ENCODE measurements around the gene AOAH. TPM values are rescaled to one million over a fixed set of nuclear protein-coding genes. Genes with fewer than 3 reads are reported as not detected.

Gene AOAH
- total RNA-seq, 1 experiment from 2014 or later = 0.39 TPM

- Histone ChIP-seq H3K18ac (ENCODE audit: insufficient read length, low read depth, low read length) (no peak overlapping the region), H3K4me1 (ENCODE audit: insufficient read depth, low read length) (peaks cover 4% of the 10 kb centered on the region; the same call in 1 of the 2 replicates), H2BK120ac (ENCODE audit: low read depth, low read length, poor library complexity, severe bottlenecking) (no peak overlapping the region), H2BK12ac (ENCODE audit: insufficient read length, low read depth, low read length) (no peak overlapping the region), H3K23me2 (ENCODE audit: insufficient read length, low read depth, low read length, poor library complexity, severe bottlenecking) (no peaks in the 10 kb centered on the region), H3K27me3 (ENCODE audit: insufficient read depth, low read length) (no peaks in the 10 kb centered on the region), H4K91ac (ENCODE audit: insufficient read length, low read depth, low read length) (no peak overlapping the region), H3K79me1 (ENCODE audit: insufficient read depth, low read depth, low read length, poor library complexity, severe bottlenecking) (no peaks in the 10 kb centered on the region), H3K4ac (ENCODE audit: low read depth, low read length) (no peak overlapping the region), H4K8ac (replicated peaks; ENCODE audit: insufficient read length, low read depth, low read length) (no peak overlapping the region), H2AK5ac (ENCODE audit: insufficient read length, low read length) (no peak overlapping the region), H3K79me2 (ENCODE audit: insufficient read depth, low read length) (no peaks in the 10 kb centered on the region), H2BK5ac (ENCODE audit: insufficient read length, low read length) (no peak overlapping the region), H4K20me1 (ENCODE audit: control insufficient read depth, insufficient read depth, insufficient read length) (no peaks in the 10 kb centered on the region), H2AFZ (ENCODE audit: low read length) (no peak overlapping the region), H2BK20ac (ENCODE audit: low read depth, low read length, poor library complexity, severe bottlenecking) (no peak overlapping the region), H3T11ph (ENCODE audit: low read length) (no peak overlapping the region), H3K14ac (ENCODE audit: insufficient read depth, low read length) (no peak overlapping the region), H3K9ac (ENCODE audit: extremely low read depth, insufficient read length, low read length) (no peak overlapping the region), H3K27ac (ENCODE audit: insufficient read length, low read depth, low read length) (no peak overlapping the region), H3K4me2 (ENCODE audit: insufficient read depth, insufficient read length, low read length) (no peak overlapping the region), H3K9me3 (ENCODE audit: control insufficient read depth, low read depth, low read length) (no peaks in the 10 kb centered on the region), H4K5ac (ENCODE audit: insufficient read length, low read depth, low read length) (no peak overlapping the region), H3K23ac (ENCODE audit: insufficient read length, low read depth, low read length) (no peak overlapping the region), H2BK15ac (ENCODE audit: low read depth, low read length) (no peak overlapping the region), H3K56ac (ENCODE audit: insufficient read length, low read depth, low read length) (no peak overlapping the region)
- H3K9me3 Mint-ChIP-seq = no peaks in the 10 kb centered on the region
- no CpG with 5 or more reads among the region's 4 CpGs for WGBS (ENCODE audit: extremely low coverage, insufficient read length, low lambda C conversion rate)
- no peak overlapping the region for H3K27ac Mint-ChIP-seq
- DNase-seq = no peak
- H3K4me1 Mint-ChIP-seq = peaks cover 23 to 25% of the 10 kb centered on the region in 2 experiments
- no peaks in the 10 kb centered on the region for H3K27me3 Mint-ChIP-seq (ENCODE audit: low read depth)
- H3K4me3 Mint-ChIP-seq = no peak overlapping the region
- TF ChIP-seq, protein P1, sequence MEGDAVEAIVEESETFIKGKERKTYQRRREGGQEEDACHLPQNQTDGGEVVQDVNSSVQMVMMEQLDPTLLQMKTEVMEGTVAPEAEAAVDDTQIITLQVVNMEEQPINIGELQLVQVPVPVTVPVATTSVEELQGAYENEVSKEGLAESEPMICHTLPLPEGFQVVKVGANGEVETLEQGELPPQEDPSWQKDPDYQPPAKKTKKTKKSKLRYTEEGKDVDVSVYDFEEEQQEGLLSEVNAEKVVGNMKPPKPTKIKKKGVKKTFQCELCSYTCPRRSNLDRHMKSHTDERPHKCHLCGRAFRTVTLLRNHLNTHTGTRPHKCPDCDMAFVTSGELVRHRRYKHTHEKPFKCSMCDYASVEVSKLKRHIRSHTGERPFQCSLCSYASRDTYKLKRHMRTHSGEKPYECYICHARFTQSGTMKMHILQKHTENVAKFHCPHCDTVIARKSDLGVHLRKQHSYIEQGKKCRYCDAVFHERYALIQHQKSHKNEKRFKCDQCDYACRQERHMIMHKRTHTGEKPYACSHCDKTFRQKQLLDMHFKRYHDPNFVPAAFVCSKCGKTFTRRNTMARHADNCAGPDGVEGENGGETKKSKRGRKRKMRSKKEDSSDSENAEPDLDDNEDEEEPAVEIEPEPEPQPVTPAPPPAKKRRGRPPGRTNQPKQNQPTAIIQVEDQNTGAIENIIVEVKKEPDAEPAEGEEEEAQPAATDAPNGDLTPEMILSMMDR (conservative IDR thresholded peaks at IDR 0.05) = no peak
- H3K36me3 Mint-ChIP-seq (ENCODE audit: insufficient read depth in 1 of 3, low read depth in 3 of 3) = no peaks in the 10 kb centered on the region
These were observed 104.1 kb downstream of the AOAH start for GRCh38 chr7:36620166-36620708.

Data from H9 (cell line).